ENCODE results near the gene CALR3.

DNA sequence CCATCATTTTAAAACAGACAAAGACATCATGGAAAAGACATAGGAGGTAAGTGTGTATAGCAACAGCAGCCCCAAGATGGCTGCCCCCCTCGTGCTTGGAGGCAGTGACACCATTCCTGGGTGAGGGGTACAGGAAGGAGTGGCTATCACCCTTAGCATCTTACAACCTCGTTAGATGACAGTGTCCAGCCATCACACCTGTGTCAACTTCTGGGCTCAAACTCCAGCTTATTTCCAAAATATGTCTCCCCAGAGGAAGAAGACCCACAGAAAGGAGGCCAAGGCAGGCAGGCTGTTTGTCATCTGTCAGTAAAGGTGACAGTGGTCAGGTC lies 51.7 kb downstream of the CALR3 start:
- TF ChIP-seq, protein P1, sequence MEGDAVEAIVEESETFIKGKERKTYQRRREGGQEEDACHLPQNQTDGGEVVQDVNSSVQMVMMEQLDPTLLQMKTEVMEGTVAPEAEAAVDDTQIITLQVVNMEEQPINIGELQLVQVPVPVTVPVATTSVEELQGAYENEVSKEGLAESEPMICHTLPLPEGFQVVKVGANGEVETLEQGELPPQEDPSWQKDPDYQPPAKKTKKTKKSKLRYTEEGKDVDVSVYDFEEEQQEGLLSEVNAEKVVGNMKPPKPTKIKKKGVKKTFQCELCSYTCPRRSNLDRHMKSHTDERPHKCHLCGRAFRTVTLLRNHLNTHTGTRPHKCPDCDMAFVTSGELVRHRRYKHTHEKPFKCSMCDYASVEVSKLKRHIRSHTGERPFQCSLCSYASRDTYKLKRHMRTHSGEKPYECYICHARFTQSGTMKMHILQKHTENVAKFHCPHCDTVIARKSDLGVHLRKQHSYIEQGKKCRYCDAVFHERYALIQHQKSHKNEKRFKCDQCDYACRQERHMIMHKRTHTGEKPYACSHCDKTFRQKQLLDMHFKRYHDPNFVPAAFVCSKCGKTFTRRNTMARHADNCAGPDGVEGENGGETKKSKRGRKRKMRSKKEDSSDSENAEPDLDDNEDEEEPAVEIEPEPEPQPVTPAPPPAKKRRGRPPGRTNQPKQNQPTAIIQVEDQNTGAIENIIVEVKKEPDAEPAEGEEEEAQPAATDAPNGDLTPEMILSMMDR (IDR thresholded peaks at IDR 0.05): no peak
- no peak for TF ChIP-seq POLR2A (IDR thresholded peaks at IDR 0.05)
